ENCODE data around the gene LYRM4.

GRCh38 chr6:5139828-5140771 lies 120.7 kb downstream of the LYRM4 start:
- TF ChIP-seq, protein P1, sequence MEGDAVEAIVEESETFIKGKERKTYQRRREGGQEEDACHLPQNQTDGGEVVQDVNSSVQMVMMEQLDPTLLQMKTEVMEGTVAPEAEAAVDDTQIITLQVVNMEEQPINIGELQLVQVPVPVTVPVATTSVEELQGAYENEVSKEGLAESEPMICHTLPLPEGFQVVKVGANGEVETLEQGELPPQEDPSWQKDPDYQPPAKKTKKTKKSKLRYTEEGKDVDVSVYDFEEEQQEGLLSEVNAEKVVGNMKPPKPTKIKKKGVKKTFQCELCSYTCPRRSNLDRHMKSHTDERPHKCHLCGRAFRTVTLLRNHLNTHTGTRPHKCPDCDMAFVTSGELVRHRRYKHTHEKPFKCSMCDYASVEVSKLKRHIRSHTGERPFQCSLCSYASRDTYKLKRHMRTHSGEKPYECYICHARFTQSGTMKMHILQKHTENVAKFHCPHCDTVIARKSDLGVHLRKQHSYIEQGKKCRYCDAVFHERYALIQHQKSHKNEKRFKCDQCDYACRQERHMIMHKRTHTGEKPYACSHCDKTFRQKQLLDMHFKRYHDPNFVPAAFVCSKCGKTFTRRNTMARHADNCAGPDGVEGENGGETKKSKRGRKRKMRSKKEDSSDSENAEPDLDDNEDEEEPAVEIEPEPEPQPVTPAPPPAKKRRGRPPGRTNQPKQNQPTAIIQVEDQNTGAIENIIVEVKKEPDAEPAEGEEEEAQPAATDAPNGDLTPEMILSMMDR (IDR thresholded peaks at IDR 0.05), result no peak
- TF ChIP-seq POLR2AphosphoS5 (IDR thresholded peaks at IDR 0.05; ENCODE audit: insufficient read depth in 1 of 2, low read depth in 1 of 2), result no peak
- no peak for TF ChIP-seq POLR2A (IDR thresholded peaks at IDR 0.05)
